ENCODE data around the gene FBRS. TPM values are rescaled to one million over a fixed set of nuclear protein-coding genes. Genes with fewer than 3 reads are reported as not detected.

The FBRS gene
- total and polyA plus RNA-seq, 2 of the 13 experiments (the other 11 are each of a cell fraction or from before 2014, with no cell fraction given), result 13.7 to 16.2 TPM

- no peak for TF ChIP-seq MZF1 (CRISPR knock-in tag; IDR thresholded peaks at IDR 0.05; ENCODE audit: borderline replicate concordance)
- TF ChIP-seq ZNF724P (CRISPR knock-in tag; IDR thresholded peaks at IDR 0.05; ENCODE audit: borderline replicate concordance), result 0 out of 2 replicates have a peak, but pooled peaks have one; percentile 36
- TF ChIP-seq ZC3H4 (CRISPR knock-in tag; IDR thresholded peaks at IDR 0.05; ENCODE audit: borderline replicate concordance), result no peak
- TF ChIP-seq ZNF558 (CRISPR knock-in tag; IDR thresholded peaks at IDR 0.05; ENCODE audit: borderline replicate concordance), result 0 out of 2 replicates have a peak, but pooled peaks have one; percentile 50
- TF ChIP-seq, protein P1, sequence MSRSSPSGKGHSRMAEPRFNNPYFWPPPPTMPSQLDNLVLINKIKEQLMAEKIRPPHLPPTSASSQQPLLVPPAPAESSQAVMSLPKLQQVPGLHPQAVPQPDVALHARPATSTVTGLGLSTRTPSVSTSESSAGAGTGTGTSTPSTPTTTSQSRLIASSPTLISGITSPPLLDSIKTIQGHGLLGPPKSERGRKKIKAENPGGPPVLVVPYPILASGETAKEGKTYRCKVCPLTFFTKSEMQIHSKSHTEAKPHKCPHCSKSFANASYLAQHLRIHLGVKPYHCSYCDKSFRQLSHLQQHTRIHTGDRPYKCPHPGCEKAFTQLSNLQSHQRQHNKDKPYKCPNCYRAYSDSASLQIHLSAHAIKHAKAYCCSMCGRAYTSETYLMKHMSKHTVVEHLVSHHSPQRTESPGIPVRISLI (CRISPR knock-in tag; IDR thresholded peaks at IDR 0.05; ENCODE audit: borderline replicate concordance), result no peak
- TF ChIP-seq IRX3 (CRISPR knock-in tag; IDR thresholded peaks at IDR 0.05; ENCODE audit: borderline replicate concordance, low read depth), result 0 out of 2 replicates have a peak, but pooled peaks have one; percentile 77
- TF ChIP-seq ZNF510 (CRISPR knock-in tag; IDR thresholded peaks at IDR 0.05; ENCODE audit: low read depth), result no peak
- TF ChIP-seq, protein P2, sequence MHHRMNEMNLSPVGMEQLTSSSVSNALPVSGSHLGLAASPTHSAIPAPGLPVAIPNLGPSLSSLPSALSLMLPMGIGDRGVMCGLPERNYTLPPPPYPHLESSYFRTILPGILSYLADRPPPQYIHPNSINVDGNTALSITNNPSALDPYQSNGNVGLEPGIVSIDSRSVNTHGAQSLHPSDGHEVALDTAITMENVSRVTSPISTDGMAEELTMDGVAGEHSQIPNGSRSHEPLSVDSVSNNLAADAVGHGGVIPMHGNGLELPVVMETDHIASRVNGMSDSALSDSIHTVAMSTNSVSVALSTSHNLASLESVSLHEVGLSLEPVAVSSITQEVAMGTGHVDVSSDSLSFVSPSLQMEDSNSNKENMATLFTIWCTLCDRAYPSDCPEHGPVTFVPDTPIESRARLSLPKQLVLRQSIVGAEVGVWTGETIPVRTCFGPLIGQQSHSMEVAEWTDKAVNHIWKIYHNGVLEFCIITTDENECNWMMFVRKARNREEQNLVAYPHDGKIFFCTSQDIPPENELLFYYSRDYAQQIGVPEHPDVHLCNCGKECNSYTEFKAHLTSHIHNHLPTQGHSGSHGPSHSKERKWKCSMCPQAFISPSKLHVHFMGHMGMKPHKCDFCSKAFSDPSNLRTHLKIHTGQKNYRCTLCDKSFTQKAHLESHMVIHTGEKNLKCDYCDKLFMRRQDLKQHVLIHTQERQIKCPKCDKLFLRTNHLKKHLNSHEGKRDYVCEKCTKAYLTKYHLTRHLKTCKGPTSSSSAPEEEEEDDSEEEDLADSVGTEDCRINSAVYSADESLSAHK (CRISPR knock-in tag; IDR thresholded peaks at IDR 0.05; ENCODE audit: borderline replicate concordance), result no peak
- TF ChIP-seq KLF9 (CRISPR knock-in tag; IDR thresholded peaks at IDR 0.05; ENCODE audit: low read depth), result 0 out of 2 replicates have a peak, but pooled peaks have one; percentile 14
- TF ChIP-seq, protein P3, sequence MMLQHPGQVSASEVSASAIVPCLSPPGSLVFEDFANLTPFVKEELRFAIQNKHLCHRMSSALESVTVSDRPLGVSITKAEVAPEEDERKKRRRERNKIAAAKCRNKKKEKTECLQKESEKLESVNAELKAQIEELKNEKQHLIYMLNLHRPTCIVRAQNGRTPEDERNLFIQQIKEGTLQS (CRISPR knock-in tag; IDR thresholded peaks at IDR 0.05), result no peak
- TF ChIP-seq GATAD2A (CRISPR knock-in tag; IDR thresholded peaks at IDR 0.05), result no peak
- no peak for TF ChIP-seq ZNF747 (CRISPR knock-in tag; IDR thresholded peaks at IDR 0.05; ENCODE audit: borderline replicate concordance)
- TF ChIP-seq CSRNP1 (CRISPR knock-in tag; IDR thresholded peaks at IDR 0.05), result no peak; the same call in 1 of the 2 replicates
- TF ChIP-seq ATF6 (CRISPR knock-in tag; conservative IDR thresholded peaks at IDR 0.05), result no peak; the same call in 1 of the 2 replicates
- TF ChIP-seq ZNF251 (CRISPR knock-in tag; IDR thresholded peaks at IDR 0.05), result no peak
- TF ChIP-seq ZNF674 (CRISPR knock-in tag; IDR thresholded peaks at IDR 0.05; ENCODE audit: low read depth), result 0 out of 2 replicates have a peak, but pooled peaks have one; percentile 14
- TF ChIP-seq ZSCAN29 (CRISPR knock-in tag; conservative IDR thresholded peaks at IDR 0.05), result no peak
- peak; percentile 37 for TF ChIP-seq PHF5A (CRISPR knock-in tag; IDR thresholded peaks at IDR 0.05; ENCODE audit: low read depth, unreplicated experiment)
- no peak for TF ChIP-seq ZNF101 (CRISPR knock-in tag; IDR thresholded peaks at IDR 0.05; ENCODE audit: borderline replicate concordance, low read depth)
- TF ChIP-seq, protein P4, sequence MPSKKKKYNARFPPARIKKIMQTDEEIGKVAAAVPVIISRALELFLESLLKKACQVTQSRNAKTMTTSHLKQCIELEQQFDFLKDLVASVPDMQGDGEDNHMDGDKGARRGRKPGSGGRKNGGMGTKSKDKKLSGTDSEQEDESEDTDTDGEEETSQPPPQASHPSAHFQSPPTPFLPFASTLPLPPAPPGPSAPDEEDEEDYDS (CRISPR knock-in tag; IDR thresholded peaks at IDR 0.05), result no peak
These were observed 1.0 kb upstream of the FBRS start (continued) for GRCh38 chr16:30656974-30657865.
